PC-9 (cell line): ENCODE data around the gene DOC2B. TPM values are rescaled to one million over a fixed set of nuclear protein-coding genes. Genes with fewer than 3 reads are reported as not detected.
"Not testable (repeated sequence)": the region's sequence is repeated elsewhere in the genome, so short reads cannot be mapped to it uniquely, and the experiment has no call there.

Source experiments
- BruUV-seq: library from RNA; stranded (reverse); fragments of 400-500 nt; replicated peaks from 2 replicates; lab custom pipeline; 2021; lab: Mats Ljungman, UMichigan
- CTCF ChIA-PET: fragments of 300-600 bp; sonication (Branson Sonifier 250); formaldehyde crosslinking; loops from one replicate; lab custom pipeline; 2022; ENCODE audit warnings: antibody characterized with exemption; lab: Charles Lee
- POLR2A ChIA-PET: fragments of 300-600 bp; sonication (Branson Sonifier 250); formaldehyde crosslinking; loops from one replicate; lab custom pipeline; 2022; ENCODE audit warnings: antibody characterized with exemption; ENCODE audit not compliant: unreplicated experiment; lab: Charles Lee
- DNase-seq, 2 experiments: peaks; one replicate each; pipeline versions ENCODE4 v3.0.0 to v3.0.0-alpha.2; 2015 to 2022; ENCODE audit warnings: mixed read lengths in 1 of 2
- H2AFZ ChIP-seq: fragments of 200-600 bp; sonication (generic); 2 replicates; pipeline ENCODE4 v1.8.1; 2017; ENCODE audit warnings: antibody characterized with exemption
- H3F3A ChIP-seq: fragments of 200-600 bp; sonication (generic); 2 replicates; pipeline ENCODE4 v1.8.1; 2017; ENCODE audit warnings: antibody characterized with exemption, mild to moderate bottlenecking, low read depth; ENCODE audit not compliant: insufficient read depth
- H3K27ac ChIP-seq: fragments of 200-600 bp; sonication (generic); 2 replicates; pipeline ENCODE4 v1.6.1; 2016; ENCODE audit warnings: mixed run types
- H3K27me3 ChIP-seq: fragments of 200-600 bp; sonication (generic); 2 replicates; pipeline ENCODE4 v1.6.1; 2016; ENCODE audit warnings: low read depth, mixed run types; ENCODE audit not compliant: insufficient read depth
- H3K36me3 ChIP-seq: fragments of 200-600 bp; sonication (generic); 2 replicates; pipeline ENCODE4 v1.6.1; 2016; ENCODE audit warnings: low read depth, mixed run types
- H3K4me1 ChIP-seq: fragments of 200-600 bp; sonication (generic); replicated peaks from 2 replicates; pipeline ENCODE4 v1.6.1; 2016; ENCODE audit warnings: mixed run types; ENCODE audit not compliant: insufficient read depth
- H3K4me2 ChIP-seq: fragments of 200-600 bp; sonication (generic); 2 replicates; pipeline ENCODE4 v1.6.1; 2017; ENCODE audit warnings: mixed run types
- H3K4me3 ChIP-seq: fragments of 200-600 bp; sonication (generic); 2 replicates; pipeline ENCODE4 v1.6.1; 2016; ENCODE audit warnings: mixed run types
- H3K79me2 ChIP-seq: fragments of 200-600 bp; sonication (generic); 2 replicates; pipeline ENCODE4 v1.6.1; 2017; ENCODE audit warnings: low read depth, mixed run types
- H3K9me2 ChIP-seq: fragments of 200-600 bp; sonication (generic); 2 replicates; pipeline ENCODE4 v1.8.1; 2017; ENCODE audit warnings: mild to moderate bottlenecking; ENCODE audit not compliant: insufficient read depth
- H3K9me3 ChIP-seq: fragments of 200-600 bp; sonication (generic); 2 replicates; pipeline ENCODE4 v1.8.1; 2016; ENCODE audit warnings: low read depth; ENCODE audit not compliant: insufficient read depth
- H4K20me1 ChIP-seq: fragments of 200-600 bp; sonication (generic); 2 replicates; pipeline ENCODE4 v1.8.1; 2017; ENCODE audit not compliant: insufficient read depth
- EZH2 ChIP-seq: fragments of 200-600 bp; sonication (generic); IDR thresholded peaks from 2 replicates; pipeline ENCODE4 v1.8.0; 2017; ENCODE audit warnings: antibody characterized with exemption, low read depth
- intact Hi-C: fragments of 100-400 bp; cut with micrococcal nuclease; formaldehyde crosslinking; loops from one replicate; pipeline ENCODE4 v1.10.0; 2022; ENCODE audit not compliant: unreplicated experiment
- total RNA-seq: library from RNA; stranded (reverse); gene quantifications from 2 replicates; pipeline ENCODE4 v1.2.3, GENCODE V29; 2021
- TF ChIP-seq, protein P1 (sequence below): fragments of 200-600 bp; sonication (generic); conservative IDR thresholded peaks from 2 replicates; pipeline ENCODE4 v1.6.1; 2017; ENCODE audit warnings: mixed run types, antibody characterized with exemption, mild to moderate bottlenecking, moderate library complexity

Gene DOC2B
- total RNA-seq, 1 experiment from 2014 or later, result not detected

DNA sequence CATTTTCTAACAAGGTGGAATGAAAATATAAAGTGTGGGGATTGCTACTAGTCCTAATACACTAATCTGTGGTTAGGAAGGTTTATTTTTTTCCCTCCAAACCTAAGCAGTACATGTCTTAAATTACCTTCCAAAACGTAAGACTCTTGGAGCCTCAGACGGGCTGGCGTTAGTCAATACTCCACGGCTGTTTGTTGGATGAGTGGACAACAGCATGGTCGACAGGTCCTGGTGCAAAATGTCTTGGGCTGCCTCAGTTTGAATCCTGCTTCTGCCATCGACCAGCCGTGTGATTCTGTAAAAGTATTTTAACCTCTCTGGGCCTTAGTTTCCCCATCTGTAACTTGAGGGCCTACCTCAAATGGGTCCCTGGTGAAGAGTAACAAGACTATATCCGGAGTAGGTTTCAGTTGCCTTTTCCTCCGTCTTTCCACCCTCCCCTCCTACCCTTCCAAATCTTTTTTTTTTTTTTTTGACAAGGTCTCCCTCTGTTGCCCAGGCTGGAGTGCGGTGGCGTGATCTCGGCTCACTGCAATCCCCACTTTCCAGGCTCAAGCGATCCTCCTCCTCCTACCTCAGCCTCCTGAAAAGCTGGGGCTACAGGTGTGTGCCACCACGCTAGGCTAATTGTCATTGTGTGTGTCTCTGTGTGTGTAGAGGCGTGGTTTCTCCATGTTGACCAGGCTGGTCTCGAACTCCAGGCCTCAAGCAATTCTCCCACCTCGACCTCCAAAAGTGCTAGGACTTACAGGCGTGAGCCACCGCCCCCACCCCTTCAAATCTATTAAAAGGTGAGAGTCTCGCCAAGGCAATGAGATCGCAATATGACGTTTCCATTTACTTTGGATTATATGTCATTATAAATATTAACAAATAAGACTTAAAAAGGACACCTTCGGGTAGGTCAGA is 38.3 kb downstream of the DOC2B start:
- no TSS peak for BruUV-seq
- POLR2A ChIA-PET, result no interaction called here
- Histone ChIP-seq H3K9me3 (no peaks in the 10 kb centered on the region), H3K36me3 (no peaks in the 10 kb centered on the region), H3K27ac (no peak overlapping the region), H3F3A (no peaks in the 10 kb centered on the region), H3K9me2 (no peaks in the 10 kb centered on the region), H2AFZ (no peak overlapping the region), H3K79me2 (no peaks in the 10 kb centered on the region), H3K27me3 (no peaks in the 10 kb centered on the region), H3K4me2 (peak overlapping the region; percentile 45), H4K20me1 (no peaks in the 10 kb centered on the region), H3K4me3 (no peak overlapping the region), H3K4me1 (no peaks in the 10 kb centered on the region)
- CTCF ChIA-PET, result no interaction called here
- DNase-seq, result no peak
- TF ChIP-seq EZH2, result no peak
- TF ChIP-seq, protein P1, sequence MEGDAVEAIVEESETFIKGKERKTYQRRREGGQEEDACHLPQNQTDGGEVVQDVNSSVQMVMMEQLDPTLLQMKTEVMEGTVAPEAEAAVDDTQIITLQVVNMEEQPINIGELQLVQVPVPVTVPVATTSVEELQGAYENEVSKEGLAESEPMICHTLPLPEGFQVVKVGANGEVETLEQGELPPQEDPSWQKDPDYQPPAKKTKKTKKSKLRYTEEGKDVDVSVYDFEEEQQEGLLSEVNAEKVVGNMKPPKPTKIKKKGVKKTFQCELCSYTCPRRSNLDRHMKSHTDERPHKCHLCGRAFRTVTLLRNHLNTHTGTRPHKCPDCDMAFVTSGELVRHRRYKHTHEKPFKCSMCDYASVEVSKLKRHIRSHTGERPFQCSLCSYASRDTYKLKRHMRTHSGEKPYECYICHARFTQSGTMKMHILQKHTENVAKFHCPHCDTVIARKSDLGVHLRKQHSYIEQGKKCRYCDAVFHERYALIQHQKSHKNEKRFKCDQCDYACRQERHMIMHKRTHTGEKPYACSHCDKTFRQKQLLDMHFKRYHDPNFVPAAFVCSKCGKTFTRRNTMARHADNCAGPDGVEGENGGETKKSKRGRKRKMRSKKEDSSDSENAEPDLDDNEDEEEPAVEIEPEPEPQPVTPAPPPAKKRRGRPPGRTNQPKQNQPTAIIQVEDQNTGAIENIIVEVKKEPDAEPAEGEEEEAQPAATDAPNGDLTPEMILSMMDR, result no peak
- intact Hi-C loops, result loop anchor here (5.0 kb wide), 1 partner anchor 554 kb away; no protein-coding TSS in a partner anchor

DNA sequence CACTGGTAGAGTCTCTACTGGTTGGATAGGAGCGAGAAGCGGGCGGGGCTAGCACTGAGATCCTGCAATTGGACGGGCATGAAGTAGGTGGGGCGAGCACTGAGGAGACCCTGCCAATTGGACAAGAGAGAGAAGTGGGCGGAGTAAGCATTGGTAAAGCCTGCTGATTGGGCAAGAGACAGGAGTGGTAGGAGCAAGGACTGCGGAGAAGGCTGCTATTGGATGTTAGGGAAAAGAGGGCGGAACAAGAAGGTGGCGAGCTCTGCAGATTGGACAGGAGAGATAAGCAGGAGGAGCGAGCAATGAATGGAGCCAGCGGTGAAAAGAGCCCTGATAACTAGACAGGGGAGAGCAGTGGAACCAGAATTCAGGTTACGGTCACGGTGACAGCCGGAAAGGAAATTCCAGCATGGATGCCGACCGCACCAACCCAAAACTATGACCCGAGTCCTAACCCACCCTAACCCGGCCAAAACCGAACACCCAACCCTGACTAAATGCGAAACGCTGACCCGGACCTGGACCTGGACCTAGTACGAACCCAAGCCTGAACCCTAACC is 39.3 kb downstream of the DOC2B start:
- POLR2A ChIA-PET, result no interaction called here
- Histone ChIP-seq H4K20me1 (no peaks in the 10 kb centered on the region), H3K9me2 (no peaks in the 10 kb centered on the region), H2AFZ (no peak overlapping the region), H3K27me3 (no peaks in the 10 kb centered on the region), H3K4me2 (no peak overlapping the region), H3K79me2 (no peaks in the 10 kb centered on the region), H3K4me1 (no peaks in the 10 kb centered on the region), H3K27ac (no peak overlapping the region), H3K9me3 (no peaks in the 10 kb centered on the region), H3K36me3 (no peaks in the 10 kb centered on the region), H3F3A (no peaks in the 10 kb centered on the region), H3K4me3 (no peak overlapping the region)
- TF ChIP-seq, protein P1, result no peak
- TF ChIP-seq EZH2, result no peak
- no TSS peak for BruUV-seq
- intact Hi-C loops, result loop anchor here (5.0 kb wide), 1 partner anchor 555 kb away; no protein-coding TSS in a partner anchor
- CTCF ChIA-PET, result no interaction called here
- DNase-seq, result no peak

DNA sequence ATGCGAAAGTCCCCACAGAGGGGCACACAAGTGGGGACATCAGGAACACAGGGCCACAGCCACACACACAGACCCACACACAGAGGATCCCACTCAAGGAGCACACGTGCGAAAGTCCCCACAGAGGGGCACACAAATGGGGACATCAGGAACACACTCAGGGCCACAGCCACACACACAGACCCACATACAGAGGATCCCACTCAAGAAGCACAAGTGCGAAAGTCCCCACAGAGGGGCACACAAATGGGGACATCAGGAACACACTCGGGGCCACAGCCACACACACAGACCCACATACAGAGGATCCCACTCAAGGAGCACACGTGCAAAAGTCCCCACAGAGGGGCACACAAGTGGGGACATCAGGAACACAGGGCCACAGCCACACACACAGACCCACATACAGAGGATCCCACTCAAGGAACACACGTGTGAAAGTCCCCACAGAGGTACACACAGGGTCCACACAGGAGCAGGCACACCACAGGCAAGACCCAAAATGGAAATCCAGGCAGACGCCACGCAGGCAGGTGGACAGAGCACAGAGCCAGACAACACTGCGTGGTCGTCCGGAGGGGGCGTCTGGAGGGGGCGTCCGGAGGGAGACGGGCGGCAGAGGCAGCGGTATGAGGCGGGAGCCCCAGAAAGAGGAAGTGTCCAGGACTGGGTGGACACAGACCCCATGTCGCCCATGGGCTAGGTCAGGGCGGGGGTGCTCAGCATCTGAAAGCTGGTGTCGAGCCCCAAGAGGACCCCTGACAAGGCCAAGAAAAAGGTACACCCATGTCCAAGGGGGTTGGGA is 41.8 kb downstream of the DOC2B start:
- intact Hi-C loops, result loop anchor here (5.0 kb wide), 1 partner anchor 558 kb away; no protein-coding TSS in a partner anchor
- H3K27me3 ChIP-seq, POLR2A ChIA-PET, H3K9me3 ChIP-seq, H3K4me3 ChIP-seq, H4K20me1 ChIP-seq, H3F3A ChIP-seq, H3K4me2 ChIP-seq, DNase-seq, CTCF ChIA-PET, H3K9me2 ChIP-seq, H3K4me1 ChIP-seq, H3K79me2 ChIP-seq, H3K27ac ChIP-seq, H2AFZ ChIP-seq, BruUV-seq, H3K36me3 ChIP-seq: not testable (repeated sequence)

DNA sequence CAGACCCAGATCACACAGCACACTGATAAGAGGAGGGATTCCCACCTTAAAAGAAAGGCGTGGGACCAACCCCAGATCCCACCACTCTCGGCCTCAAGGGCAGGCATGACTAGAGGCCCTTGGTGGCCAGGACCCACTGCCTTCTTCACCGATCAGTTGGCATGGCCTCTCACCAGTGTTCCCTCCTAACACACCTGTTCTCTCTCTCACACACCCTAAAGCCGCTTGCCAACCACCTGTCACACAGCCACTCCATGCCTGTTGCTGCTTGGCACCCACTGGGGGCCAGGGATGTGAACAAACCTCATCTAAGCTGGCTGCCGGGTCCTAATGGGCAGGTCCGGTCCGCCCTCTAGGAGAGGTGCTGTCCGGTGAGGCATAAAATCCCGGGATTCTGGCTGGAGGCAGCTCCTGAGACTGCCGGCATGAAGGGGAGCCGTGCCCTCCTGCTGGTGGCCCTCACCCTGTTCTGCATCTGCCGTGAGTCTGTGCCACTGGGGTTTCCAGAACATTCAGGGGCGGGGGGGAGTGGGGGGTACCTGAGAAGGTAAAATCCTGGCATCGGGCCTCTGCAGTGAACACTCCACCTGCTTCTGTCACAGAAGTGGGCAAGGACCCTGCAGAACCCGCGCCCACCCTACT is 44.2 kb downstream of the DOC2B start, which contains the start of gene SCGB1C2:
Gene SCGB1C2 (plus strand): TSS at position 404 of the 642 bp plus-strand sequence. CDS start 22 bp downstream, at position 426.
- H3F3A ChIP-seq, H3K4me1 ChIP-seq, H3K4me2 ChIP-seq, H3K27me3 ChIP-seq, H3K36me3 ChIP-seq, CTCF ChIA-PET, H3K79me2 ChIP-seq, POLR2A ChIA-PET, H3K27ac ChIP-seq, H3K4me3 ChIP-seq, H3K9me2 ChIP-seq, H3K9me3 ChIP-seq, DNase-seq, H4K20me1 ChIP-seq, H2AFZ ChIP-seq, intact Hi-C loops, BruUV-seq: not testable (repeated sequence)
